HG03558 (cell line): ENCODE data around the gene ELP1.
"Not testable (repeated sequence)": the region's sequence is repeated elsewhere in the genome, so short reads cannot be mapped to it uniquely, and the experiment has no call there.

Experiments used
- ATAC-seq: cut with Tn5 transposase; IDR thresholded peaks from one replicate; pipeline ENCODE4 v1.9.1; 2021; ENCODE audit warnings: moderate number of reproducible peaks; ENCODE audit not compliant: unreplicated experiment; ENCODE audit errors: extremely low read depth

The ELP1 gene

DNA sequence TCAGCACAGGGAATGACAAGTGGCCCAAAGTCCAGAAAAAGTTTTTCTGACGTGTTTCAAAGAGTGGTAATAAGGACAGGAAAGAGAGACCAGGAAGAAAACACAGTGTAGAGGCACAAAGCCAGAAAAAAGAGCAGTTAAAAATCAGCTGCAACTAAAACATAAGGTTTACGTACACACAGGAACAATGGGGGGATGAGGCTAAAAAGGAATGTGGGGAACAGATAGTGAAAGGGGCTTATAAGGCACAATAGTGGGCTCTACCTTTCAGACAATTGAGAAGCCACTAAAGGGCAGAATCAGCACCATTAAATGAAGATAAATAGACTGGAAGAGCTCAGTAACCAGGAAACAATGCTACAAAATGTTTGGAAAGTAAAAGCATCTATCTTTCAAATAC is 5.5 kb downstream of the ELP1 start:
- ATAC-seq, result no peak

GRCh38 chr9:108924466-108924865 is 9.5 kb downstream of the ELP1 start:
- ATAC-seq, result no peak

DNA sequence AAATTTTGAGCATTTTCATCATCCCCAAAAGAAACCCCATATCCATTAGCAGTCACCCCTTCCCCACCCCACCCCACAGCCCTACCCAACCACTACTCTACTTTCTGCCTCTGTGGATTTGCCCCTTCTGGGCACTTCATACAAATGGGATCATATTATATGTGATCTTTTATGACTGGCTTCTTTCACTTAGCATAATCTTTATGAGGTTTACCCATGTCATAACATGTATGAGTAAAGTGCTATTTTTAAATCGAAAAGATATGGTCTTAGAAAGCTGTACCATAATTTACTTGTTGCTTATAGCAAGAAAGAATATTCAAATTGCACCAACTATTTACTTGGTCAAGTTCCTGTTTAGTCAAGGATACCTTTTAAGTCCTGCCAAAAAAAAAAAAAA is 12.7 kb downstream of the ELP1 start:
- ATAC-seq, result no peak

DNA sequence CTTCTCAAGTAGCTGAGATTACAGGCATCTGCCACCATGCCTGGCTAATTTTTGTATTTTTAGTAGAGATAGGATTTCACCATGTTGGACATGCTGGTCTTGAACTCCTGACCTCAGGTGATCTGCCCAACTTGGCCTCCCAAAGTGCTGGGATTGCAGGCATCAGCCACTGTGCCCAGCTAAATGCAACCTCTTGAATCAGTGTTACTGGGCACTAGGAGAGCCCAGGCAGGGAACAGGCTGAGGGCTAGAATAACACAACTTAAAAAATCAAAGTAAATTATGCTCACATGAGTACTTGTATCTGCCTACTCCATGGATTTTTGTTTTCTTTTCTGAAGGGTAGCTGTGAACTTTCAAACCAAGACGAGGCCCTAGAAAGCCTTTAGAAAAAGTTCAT is 13.5 kb downstream of the ELP1 start:
- ATAC-seq, result not testable (repeated sequence)

GRCh38 chr9:108919517-108919916 is 14.4 kb downstream of the ELP1 start:
- no peak for ATAC-seq

DNA sequence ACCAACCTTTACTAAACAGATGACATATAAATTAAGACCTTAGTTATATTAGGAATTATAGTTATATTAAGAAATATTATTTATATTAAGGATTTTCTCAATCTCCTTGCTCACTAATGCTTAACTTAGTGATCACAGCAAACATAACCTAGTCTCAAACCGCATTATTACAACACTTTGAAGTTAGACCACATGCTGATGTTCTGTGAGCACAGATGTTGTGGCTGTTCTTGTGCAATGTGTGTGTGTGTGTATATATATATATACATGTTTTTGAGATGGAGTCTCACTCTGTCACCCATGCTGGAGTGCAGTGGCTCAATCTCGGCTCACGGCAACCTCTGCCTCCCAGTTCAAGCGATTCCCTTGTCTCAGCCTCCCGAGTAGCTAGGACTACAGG is 20.5 kb downstream of the ELP1 start:
- no peak for ATAC-seq

- ATAC-seq, result no peak
Measured at GRCh38 chr9:108911820-108912219, 22.1 kb downstream of the ELP1 start.

- ATAC-seq, result no peak
Measured at GRCh38 chr9:108910914-108911313, 23.0 kb downstream of the ELP1 start.

DNA sequence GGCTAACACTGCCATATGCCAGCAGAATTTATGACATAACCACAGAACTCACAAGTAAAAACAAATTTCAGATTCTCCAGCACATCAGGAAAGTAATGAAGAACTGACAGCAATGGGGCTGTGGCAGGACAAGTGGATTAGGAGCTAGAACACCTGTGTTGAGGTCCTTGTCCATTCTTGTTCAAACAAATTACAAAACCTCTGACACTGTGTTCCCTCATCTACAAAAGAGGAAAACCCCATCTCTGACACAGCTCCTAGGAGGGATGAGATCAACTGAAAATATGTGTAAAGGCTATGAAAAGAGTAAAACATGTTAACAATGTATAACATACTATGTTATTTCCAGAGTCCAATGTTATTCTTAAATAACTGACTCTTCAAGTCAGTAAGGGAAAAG is 23.5 kb downstream of the ELP1 start:
- no peak for ATAC-seq

GRCh38 chr9:108905494-108905893 is 28.4 kb downstream of the ELP1 start:
- no peak for ATAC-seq

- ATAC-seq, result no peak
Measured at GRCh38 chr9:108904161-108904560, 29.8 kb downstream of the ELP1 start.

DNA sequence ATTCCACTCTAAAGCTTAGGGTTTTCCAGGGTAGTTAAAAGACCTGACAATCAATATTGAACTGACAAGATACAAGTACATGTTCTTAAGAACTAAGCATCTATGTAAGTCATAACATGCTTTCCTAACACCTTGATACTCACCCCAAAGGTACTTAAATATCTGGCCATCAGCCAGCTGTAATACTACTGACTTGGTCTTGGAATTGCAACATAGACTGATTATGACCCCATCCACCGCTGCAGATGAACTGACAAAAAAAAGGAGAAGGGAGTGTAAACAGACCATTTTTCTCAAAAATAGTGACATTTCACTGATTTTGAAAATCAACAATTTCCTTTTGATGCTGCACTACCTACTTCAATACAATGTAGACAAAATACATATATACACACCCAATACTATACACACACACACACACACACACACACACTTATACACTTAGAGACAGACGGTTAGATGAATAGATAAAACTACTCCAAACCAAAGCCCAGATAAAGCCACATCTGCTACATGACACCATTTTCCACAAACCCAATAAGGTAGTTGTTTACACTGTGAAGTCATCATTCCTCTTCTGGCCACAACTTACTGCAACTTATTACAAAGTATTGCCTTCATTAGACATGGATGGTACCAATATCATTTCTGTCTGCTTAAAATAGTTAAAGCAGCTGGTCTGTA is 30.4 kb downstream of the ELP1 start:
- ATAC-seq, result no peak

DNA sequence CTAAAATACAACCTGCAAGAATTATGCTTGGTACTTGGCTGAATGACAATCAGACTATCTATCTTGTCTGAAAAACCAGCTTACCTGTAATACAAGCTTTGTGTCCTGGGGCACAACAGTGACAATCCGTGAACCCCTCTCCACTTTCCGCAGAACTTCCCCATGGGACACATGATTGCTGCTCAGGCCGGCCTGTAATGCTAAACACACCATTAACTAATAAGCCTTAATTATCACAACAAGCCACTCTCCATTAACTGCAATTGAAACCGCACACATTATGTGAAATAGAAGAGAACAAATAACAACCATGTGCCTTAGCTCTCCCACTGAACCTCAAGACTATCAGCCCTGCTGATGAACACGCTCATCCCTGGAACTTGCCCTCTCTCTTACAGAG is 33.7 kb downstream of the ELP1 start:
- ATAC-seq, result no peak

DNA sequence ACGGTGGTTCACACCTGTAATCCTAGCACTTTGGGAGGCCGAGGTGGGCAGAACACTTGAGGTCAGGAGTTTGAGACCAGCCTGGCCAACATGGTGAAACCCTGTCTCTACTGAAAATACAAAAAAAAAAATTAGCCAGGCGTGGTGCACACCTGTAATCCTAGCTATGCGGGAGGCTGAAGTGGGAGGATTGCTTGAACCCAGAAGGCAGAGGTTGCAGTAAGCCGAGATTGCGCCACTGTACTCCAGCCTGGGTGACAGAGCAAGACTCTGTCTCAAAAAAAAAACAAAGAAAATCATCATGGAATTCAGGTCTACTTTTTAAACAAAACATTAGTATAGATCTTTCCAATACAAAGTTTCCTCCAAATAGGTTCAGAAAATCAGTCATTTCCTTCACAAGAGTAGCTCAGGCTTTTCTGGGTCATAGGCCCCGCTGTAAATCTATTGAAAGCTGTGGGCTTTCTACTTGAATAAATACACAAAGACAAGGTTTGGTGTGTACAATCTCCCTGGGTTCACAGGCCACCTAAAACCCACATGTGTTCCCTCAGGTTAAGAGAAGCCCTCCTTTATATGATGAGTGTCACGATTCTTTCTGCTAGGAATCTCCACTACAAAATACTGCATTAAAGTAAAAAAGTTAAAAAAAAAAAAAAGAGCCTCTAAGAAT is 34.8 kb downstream of the ELP1 start:
- ATAC-seq, result not testable (repeated sequence)

DNA sequence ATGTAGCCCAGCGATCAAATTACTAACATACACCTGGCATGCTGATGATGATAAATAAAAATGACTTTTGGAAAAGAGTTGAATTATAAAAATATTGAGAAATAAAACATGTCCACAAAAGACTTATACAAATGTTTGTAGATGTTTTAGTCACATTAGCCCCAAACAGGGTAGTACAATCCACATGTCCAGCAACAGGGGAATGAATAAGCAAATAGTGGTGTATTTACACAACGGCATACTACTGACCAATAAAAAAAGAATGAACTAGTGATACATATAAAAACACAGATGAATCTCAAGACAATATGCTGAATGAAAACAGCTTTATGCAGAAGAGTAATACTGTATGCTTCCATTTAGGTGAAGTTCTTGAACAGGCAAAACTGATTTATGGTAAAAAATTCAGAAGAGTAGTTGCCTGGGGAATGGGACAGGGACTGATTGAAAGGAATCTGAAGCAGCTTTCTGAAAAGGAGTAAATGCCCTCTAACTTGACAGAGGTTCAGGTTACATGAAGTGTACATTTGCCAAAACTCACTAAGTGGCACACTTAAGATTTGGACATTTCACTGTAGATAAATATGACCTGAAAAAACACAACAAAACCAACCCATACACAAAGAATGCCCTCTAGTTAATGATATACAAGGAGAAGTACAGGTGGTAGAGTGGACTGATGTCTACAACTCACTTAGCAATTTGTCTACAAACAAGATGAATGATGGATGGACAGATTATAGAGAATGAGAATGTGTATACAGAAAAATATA is 36.4 kb downstream of the ELP1 start:
- no peak for ATAC-seq

DNA sequence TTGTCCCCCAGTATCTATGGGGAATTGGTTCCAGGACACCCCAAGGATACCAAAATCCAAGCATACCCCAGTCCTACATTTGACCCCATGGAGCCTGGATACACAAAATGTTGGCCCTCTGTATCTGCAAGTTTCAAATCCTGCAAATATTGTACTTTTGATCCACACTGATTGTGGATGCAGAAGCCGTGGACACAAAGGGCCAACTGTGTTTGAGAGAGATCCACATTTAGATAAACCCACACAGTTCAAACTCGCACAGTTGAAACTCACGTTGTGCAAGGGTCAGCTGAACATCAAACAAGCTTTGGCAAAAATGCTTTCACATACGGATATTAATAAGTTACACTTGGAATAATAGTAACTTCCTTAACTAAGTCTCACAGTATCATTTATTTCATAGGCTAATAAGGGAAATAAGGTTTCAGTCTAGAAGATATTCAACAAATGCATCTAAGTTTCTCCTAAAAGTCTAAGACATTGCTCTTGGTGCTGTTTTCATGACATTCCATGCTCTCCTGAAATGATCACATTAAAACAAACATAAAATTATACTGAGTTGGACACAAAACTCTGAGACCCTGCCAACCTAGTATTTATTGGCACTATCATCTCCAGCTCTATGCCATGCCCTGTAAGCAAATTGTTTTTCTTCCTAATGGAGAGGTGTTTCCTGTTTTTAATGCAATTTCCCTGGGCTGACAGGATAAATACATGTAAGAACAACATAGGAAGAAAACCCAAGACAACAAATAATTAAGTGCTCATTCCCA is 39.5 kb downstream of the ELP1 start:
- no peak for ATAC-seq

DNA sequence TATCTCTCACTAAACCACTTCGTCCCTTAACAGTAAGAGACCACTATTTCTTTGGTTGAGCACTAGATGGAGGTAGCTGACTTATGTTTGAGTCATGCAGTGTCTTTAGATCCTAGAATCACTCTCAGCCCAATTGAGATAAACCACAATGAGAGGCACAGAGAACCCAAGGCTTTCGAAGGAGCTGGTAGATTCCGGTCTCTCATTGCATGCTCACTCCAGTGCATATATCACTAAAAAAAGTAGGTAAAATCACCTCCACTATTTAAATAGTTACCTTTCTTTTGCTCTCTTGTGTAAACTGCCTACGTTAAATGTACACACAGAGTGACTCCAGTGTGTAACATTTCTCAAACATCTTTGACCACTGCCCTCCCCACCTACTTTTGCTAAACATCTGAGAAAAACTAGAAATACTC is 44.3 kb downstream of the ELP1 start:
- no peak for ATAC-seq

DNA sequence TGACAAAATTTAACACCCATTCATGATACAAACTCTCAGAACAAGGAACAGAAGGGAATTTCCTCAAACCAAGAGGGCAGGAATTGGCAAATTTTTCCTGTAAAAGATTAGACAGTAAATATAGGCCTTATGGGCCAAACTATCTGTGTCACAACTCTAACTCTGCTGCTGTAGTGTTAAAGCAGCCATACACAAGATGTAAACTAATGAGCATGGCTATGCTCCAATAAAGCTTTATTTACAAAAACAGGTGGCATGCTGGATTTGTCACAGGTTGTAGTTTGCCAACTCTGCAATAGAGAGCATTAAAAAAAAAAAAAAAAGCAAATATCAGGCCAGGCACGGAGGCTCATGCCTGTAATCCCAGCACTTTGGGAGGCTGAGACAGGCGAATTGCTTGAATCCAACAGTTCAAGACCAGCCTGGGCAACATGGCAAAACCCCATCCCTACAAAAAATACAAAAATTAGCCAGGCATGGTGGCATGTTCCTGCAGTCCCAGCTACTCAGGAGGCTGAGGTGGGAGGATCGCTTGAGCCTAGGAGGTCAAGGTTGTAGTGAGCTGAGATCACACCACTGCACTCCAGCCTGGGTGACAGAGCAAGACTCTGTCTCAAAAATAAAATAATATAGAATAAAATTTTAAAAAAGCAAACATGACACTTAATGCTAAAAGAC is 47.2 kb downstream of the ELP1 start:
- ATAC-seq, result not testable (repeated sequence)

- peak; percentile 93 for ATAC-seq
Measured at GRCh38 chr9:108885643-108886348, 48.1 kb downstream of the ELP1 start.
